Esophagus squamous epithelium (tissue), 4 donors: Measurements from ENCODE around the gene PHC2.

ENCODE experiments used
- CTCF ChIP-seq, 6 experiments: fragments of 450-650 bp in 4 of 6; fragments of 200-600 bp in 2 of 6; sonication (generic) in 2 of 6; IDR thresholded peaks; one replicate each; pipeline ENCODE4 v1.5.1; 2016 to 2019; ENCODE audit warnings: antibody characterized with exemption in 6 of 6, mild to moderate bottlenecking in 4 of 6, moderate library complexity in 4 of 6
- POLR2A ChIP-seq, 4 donors: fragments of 450-650 bp; IDR thresholded peaks; one replicate each; pipeline ENCODE4 v1.6.1; 2017; ENCODE audit warnings: antibody characterized with exemption in 4 of 4, mild to moderate bottlenecking in 4 of 4, moderate library complexity in 3 of 4

- TF ChIP-seq CTCF (IDR thresholded peaks at IDR 0.05) = no peak
- TF ChIP-seq POLR2A (IDR thresholded peaks at IDR 0.05) = no peak
Measured at GRCh38 chr1:33468967-33469366, 38.1 kb upstream of the PHC2 start.
